PC-9 (cell line): ENCODE results near the gene SAMD10.

Experiments
- CTCF ChIP-seq: fragments of 200-600 bp; sonication (generic); conservative IDR thresholded peaks from 2 replicates; pipeline ENCODE4 v1.6.1; 2017; ENCODE audit warnings: mixed run types, antibody characterized with exemption, mild to moderate bottlenecking, moderate library complexity
- EZH2 ChIP-seq: fragments of 200-600 bp; sonication (generic); IDR thresholded peaks from 2 replicates; pipeline ENCODE4 v1.8.0; 2017; ENCODE audit warnings: antibody characterized with exemption, low read depth

- no peak for TF ChIP-seq CTCF
- TF ChIP-seq EZH2: no peak
These were observed 35.1 kb downstream of the SAMD10 start for GRCh38 chr20:63944078-63944941.
